Measurements from ENCODE around the gene TSPAN31.

Gene TSPAN31

GRCh38 chr12:57797933-57798332 lies 53.1 kb downstream of the TSPAN31 start:
- no peak for DNase-seq

All from activated gamma-delta T cell treated with Interleukin-2 at 50 U/mL for 16 hours (primary cell).